ENCODE data around the gene KIN.

GRCh38 chr10:7788639-7789286 is 970 bp upstream of the KIN start:
- TF ChIP-seq JUNB (IDR thresholded peaks at IDR 0.05; ENCODE audit: unreplicated experiment) = no peak
- no peak for TF ChIP-seq CTCF (conservative IDR thresholded peaks at IDR 0.05; ENCODE audit: low read depth in 2 of 2)
- no peak for TF ChIP-seq EZH2 (IDR thresholded peaks at IDR 0.05; ENCODE audit: low read depth, unreplicated experiment)
- TF ChIP-seq REST (IDR thresholded peaks at IDR 0.05; ENCODE audit: unreplicated experiment) = no peak
- no peak for TF ChIP-seq CREB1 (CRISPR knock-in tag; IDR thresholded peaks at IDR 0.05; ENCODE audit: low read depth)

All from GM23338 (cell line).